ENCODE measurements around the gene LHPP.

DNA sequence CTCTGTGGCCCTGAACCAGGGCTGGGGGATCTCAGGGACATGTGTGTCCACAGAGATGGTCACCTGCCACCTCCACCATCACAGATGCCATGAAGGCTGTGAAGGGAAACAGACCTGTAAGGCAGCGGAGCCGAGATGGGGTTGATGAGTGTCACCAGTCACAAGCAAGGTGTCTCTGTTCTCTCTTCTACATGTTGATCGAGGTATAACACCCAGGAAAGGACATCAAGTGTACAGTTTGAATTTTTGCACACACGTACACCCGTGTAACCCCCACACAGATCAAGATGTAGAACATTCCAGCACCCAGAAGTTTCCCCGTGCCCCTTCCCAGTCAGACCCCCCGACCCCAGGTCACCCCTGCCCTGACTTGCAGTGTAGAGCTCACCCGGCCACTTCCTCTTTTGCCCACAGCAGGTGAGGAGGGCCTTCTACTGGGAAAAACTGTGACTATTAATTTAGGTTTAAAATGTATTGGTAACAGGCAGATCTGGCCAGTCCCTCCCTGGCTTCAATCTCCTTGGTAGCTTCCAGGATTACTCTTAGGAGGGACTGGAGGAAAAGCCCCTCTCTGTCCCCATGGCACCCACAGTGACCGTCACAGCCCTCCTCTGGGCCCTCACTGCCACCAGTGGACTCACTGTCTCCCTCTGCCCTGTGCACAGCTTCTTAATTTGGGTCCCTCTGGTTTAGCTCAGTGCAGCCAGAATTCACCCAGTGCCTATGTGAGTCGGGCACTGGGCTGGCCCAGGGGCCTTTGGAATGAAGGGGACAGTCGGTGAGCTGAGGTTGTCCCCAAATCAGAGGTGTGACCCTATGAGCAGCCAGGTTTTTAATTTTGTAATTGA, 108.2 kb downstream of the LHPP start:
- TF ChIP-seq, protein P1, sequence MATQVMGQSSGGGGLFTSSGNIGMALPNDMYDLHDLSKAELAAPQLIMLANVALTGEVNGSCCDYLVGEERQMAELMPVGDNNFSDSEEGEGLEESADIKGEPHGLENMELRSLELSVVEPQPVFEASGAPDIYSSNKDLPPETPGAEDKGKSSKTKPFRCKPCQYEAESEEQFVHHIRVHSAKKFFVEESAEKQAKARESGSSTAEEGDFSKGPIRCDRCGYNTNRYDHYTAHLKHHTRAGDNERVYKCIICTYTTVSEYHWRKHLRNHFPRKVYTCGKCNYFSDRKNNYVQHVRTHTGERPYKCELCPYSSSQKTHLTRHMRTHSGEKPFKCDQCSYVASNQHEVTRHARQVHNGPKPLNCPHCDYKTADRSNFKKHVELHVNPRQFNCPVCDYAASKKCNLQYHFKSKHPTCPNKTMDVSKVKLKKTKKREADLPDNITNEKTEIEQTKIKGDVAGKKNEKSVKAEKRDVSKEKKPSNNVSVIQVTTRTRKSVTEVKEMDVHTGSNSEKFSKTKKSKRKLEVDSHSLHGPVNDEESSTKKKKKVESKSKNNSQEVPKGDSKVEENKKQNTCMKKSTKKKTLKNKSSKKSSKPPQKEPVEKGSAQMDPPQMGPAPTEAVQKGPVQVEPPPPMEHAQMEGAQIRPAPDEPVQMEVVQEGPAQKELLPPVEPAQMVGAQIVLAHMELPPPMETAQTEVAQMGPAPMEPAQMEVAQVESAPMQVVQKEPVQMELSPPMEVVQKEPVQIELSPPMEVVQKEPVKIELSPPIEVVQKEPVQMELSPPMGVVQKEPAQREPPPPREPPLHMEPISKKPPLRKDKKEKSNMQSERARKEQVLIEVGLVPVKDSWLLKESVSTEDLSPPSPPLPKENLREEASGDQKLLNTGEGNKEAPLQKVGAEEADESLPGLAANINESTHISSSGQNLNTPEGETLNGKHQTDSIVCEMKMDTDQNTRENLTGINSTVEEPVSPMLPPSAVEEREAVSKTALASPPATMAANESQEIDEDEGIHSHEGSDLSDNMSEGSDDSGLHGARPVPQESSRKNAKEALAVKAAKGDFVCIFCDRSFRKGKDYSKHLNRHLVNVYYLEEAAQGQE (IDR thresholded peaks at IDR 0.05; ENCODE audit: insufficient replicate concordance, low read depth): no peak
- TF ChIP-seq, protein P2, sequence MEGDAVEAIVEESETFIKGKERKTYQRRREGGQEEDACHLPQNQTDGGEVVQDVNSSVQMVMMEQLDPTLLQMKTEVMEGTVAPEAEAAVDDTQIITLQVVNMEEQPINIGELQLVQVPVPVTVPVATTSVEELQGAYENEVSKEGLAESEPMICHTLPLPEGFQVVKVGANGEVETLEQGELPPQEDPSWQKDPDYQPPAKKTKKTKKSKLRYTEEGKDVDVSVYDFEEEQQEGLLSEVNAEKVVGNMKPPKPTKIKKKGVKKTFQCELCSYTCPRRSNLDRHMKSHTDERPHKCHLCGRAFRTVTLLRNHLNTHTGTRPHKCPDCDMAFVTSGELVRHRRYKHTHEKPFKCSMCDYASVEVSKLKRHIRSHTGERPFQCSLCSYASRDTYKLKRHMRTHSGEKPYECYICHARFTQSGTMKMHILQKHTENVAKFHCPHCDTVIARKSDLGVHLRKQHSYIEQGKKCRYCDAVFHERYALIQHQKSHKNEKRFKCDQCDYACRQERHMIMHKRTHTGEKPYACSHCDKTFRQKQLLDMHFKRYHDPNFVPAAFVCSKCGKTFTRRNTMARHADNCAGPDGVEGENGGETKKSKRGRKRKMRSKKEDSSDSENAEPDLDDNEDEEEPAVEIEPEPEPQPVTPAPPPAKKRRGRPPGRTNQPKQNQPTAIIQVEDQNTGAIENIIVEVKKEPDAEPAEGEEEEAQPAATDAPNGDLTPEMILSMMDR (IDR thresholded peaks at IDR 0.05; ENCODE audit: insufficient read depth, low read length): no peak
- peak; percentile 93 for TF ChIP-seq SPI1 (IDR thresholded peaks at IDR 0.05; ENCODE audit: borderline replicate concordance, low read depth)
- no peak for TF ChIP-seq POLR2AphosphoS5 (IDR thresholded peaks at IDR 0.05; ENCODE audit: low read depth)
